ENCODE data around the gene MIF. TPM values are rescaled to one million over a fixed set of nuclear protein-coding genes. Genes with fewer than 3 reads are reported as not detected.

The MIF gene
- total and polyA plus RNA-seq, 2 of the 4 experiments (the other 2 are of a cell fraction), result 123 to 530 TPM

DNA sequence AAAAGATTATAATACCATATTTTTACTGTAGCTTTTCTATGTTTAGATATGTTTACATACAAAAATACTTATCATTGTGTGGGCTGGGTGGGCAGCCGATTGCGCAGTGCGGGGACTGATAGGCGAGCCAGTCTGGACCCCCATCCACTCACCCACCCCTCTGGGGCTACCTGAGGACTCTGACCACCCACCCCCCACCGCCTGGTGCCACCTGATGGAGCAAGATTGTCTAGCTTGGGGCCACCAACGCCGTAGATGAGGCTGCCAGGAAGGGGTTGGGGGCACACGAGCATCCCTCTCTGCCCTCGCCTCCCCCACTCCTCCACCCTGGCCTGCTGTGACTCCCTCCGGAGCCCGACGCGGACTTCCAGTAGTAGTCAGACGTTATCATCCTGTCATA lies 32.4 kb downstream of the MIF start:
- no peak overlapping the region for H3K23ac ChIP-seq (ENCODE audit: low read depth, low read length)
- H3K14ac ChIP-seq (replicated peaks; ENCODE audit: low read depth, low read length), result no peak overlapping the region
- H3K36me3 ChIP-seq (ENCODE audit: control insufficient read depth, insufficient read depth, low read length), result no peaks in the 10 kb centered on the region
- WGBS, 2 experiments (ENCODE audit: extremely low coverage in 2 of 2, insufficient read length in 1 of 2), result no CpG with 5 or more reads among the region's 14 CpGs
- no peaks in the 10 kb centered on the region for H3K4me1 ChIP-seq (ENCODE audit: control insufficient read depth, insufficient read depth, low read length)
- CTCF ChIA-PET, result no interaction called here
- no peaks in the 10 kb centered on the region for H3K9me1 ChIP-seq (ENCODE audit: insufficient read depth, low read length)
- H4K20me1 ChIP-seq (ENCODE audit: insufficient read depth, low read length), result no peaks in the 10 kb centered on the region
- no peak overlapping the region for H4K5ac ChIP-seq (ENCODE audit: low read depth, low read length)
- H3K18ac ChIP-seq (ENCODE audit: low read depth, low read length), result no peak overlapping the region
- H3K4ac ChIP-seq (ENCODE audit: low read depth, low read length), result no peak overlapping the region
- H4K91ac ChIP-seq (ENCODE audit: insufficient read depth, low read depth, low read length), result no peak overlapping the region
- peaks cover 12% of the 10 kb centered on the region for H3K9me3 ChIP-seq (ENCODE audit: control insufficient read depth, insufficient read depth, low read length)
- no peak overlapping the region for H3K4me2 ChIP-seq (ENCODE audit: low read depth, low read length)
- H3K27ac ChIP-seq (ENCODE audit: insufficient read depth, low read length), result no peak overlapping the region
- H2BK5ac ChIP-seq (ENCODE audit: low read depth, low read length, poor library complexity, severe bottlenecking), result no peak overlapping the region
- DNase-seq (no peak), ATAC-seq (ENCODE audit: low read depth) (no peak)
- no peak overlapping the region for H2BK15ac ChIP-seq (ENCODE audit: low read depth, low read length)
- H2BK20ac ChIP-seq (ENCODE audit: low read depth, low read length), result no peak overlapping the region
- no TSS peak for BruUV-seq (replicated peaks)
- dilution Hi-C loops (cut with HindIII; ENCODE audit: low sequenced_read_pairs, unreplicated experiment) (no loop called here), in situ Hi-C loops (cut with MboI; ENCODE audit: low sequenced_read_pairs) (no loop called here), intact Hi-C loops (cut with micrococcal nuclease) (no loop called here)
- TF ChIP-seq, protein P1, sequence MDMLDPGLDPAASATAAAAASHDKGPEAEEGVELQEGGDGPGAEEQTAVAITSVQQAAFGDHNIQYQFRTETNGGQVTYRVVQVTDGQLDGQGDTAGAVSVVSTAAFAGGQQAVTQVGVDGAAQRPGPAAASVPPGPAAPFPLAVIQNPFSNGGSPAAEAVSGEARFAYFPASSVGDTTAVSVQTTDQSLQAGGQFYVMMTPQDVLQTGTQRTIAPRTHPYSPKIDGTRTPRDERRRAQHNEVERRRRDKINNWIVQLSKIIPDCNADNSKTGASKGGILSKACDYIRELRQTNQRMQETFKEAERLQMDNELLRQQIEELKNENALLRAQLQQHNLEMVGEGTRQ (IDR thresholded peaks at IDR 0.05; ENCODE audit: low read depth, low read length), result no peak
- no peak for TF ChIP-seq CHD1 (IDR thresholded peaks at IDR 0.05; ENCODE audit: low read depth, low read length)
- no peak for TF ChIP-seq MXI1 (IDR thresholded peaks at IDR 0.05; ENCODE audit: borderline replicate concordance, low read depth, low read length)
- TF ChIP-seq MAZ (IDR thresholded peaks at IDR 0.05; ENCODE audit: borderline replicate concordance, low read depth, low read length), result no peak
- no peak for TF ChIP-seq RAD21 (IDR thresholded peaks at IDR 0.05; ENCODE audit: low read length)
- TF ChIP-seq NFE2L2 (IDR thresholded peaks at IDR 0.05; ENCODE audit: low read depth, low read length), result no peak
- TF ChIP-seq POLR2A (IDR thresholded peaks at IDR 0.05; ENCODE audit: low read depth, low read length), result no peak
- no peak for TF ChIP-seq BHLHE40 (IDR thresholded peaks at IDR 0.05; ENCODE audit: low read depth, low read length)
- TF ChIP-seq MAFK (IDR thresholded peaks at IDR 0.05; ENCODE audit: low read depth, low read length), result no peak
- no peak for TF ChIP-seq CEBPB (IDR thresholded peaks at IDR 0.05; ENCODE audit: low read depth, low read length)
- TF ChIP-seq RCOR1 (IDR thresholded peaks at IDR 0.05; ENCODE audit: insufficient replicate concordance, low read length), result no peak
- TF ChIP-seq RFX5 (IDR thresholded peaks at IDR 0.05; ENCODE audit: low read depth, low read length), result no peak
- TF ChIP-seq, protein P2, sequence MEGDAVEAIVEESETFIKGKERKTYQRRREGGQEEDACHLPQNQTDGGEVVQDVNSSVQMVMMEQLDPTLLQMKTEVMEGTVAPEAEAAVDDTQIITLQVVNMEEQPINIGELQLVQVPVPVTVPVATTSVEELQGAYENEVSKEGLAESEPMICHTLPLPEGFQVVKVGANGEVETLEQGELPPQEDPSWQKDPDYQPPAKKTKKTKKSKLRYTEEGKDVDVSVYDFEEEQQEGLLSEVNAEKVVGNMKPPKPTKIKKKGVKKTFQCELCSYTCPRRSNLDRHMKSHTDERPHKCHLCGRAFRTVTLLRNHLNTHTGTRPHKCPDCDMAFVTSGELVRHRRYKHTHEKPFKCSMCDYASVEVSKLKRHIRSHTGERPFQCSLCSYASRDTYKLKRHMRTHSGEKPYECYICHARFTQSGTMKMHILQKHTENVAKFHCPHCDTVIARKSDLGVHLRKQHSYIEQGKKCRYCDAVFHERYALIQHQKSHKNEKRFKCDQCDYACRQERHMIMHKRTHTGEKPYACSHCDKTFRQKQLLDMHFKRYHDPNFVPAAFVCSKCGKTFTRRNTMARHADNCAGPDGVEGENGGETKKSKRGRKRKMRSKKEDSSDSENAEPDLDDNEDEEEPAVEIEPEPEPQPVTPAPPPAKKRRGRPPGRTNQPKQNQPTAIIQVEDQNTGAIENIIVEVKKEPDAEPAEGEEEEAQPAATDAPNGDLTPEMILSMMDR (conservative IDR thresholded peaks at IDR 0.05; ENCODE audit: low read depth, low read length), result no peak
- TF ChIP-seq SMC3 (IDR thresholded peaks at IDR 0.05; ENCODE audit: low read depth, low read length), result no peak
- TF ChIP-seq, protein P3, sequence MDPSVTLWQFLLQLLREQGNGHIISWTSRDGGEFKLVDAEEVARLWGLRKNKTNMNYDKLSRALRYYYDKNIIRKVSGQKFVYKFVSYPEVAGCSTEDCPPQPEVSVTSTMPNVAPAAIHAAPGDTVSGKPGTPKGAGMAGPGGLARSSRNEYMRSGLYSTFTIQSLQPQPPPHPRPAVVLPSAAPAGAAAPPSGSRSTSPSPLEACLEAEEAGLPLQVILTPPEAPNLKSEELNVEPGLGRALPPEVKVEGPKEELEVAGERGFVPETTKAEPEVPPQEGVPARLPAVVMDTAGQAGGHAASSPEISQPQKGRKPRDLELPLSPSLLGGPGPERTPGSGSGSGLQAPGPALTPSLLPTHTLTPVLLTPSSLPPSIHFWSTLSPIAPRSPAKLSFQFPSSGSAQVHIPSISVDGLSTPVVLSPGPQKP (IDR thresholded peaks at IDR 0.05; ENCODE audit: borderline replicate concordance, low read depth, low read length), result no peak
- no peaks in the 10 kb centered on the region for H3K79me1 ChIP-seq (ENCODE audit: low read depth in 1 of 2, low read length in 2 of 2)
- H3K27me3 ChIP-seq (ENCODE audit: control insufficient read depth, insufficient read depth, low read length), result no peaks in the 10 kb centered on the region
- POLR2A ChIA-PET (ENCODE audit: unreplicated experiment), result no interaction called here
- H2AK9ac ChIP-seq (replicated peaks; ENCODE audit: low read depth, low read length, poor library complexity), result no peak overlapping the region
- H3K56ac ChIP-seq (ENCODE audit: extremely low read depth, insufficient read depth, low read length), result no peak overlapping the region
- H4K8ac ChIP-seq (ENCODE audit: low read depth in 2 of 2, low read length in 2 of 2), result no peak overlapping the region
- H2BK120ac ChIP-seq (ENCODE audit: low read depth, low read length), result no peak overlapping the region
- H3K4me3 ChIP-seq (ENCODE audit: insufficient read depth, low read depth, low read length), result no peak overlapping the region
- H2AK5ac ChIP-seq (ENCODE audit: low read depth, low read length), result no peak overlapping the region
- H2AFZ ChIP-seq (replicated peaks; ENCODE audit: low read length, poor library complexity), result no peak overlapping the region
- no peak overlapping the region for H3K9ac ChIP-seq (ENCODE audit: low read depth, low read length)
